BE2C (cell line): ENCODE data around the gene AMER2.

Experiments
- DNase-seq: peaks from one replicate; pipeline ENCODE4 v3.0.0-alpha.2; 2020
- H3K27me3 ChIP-seq: fragments of 250-450 bp; sonication (Bioruptor Pico); 2 replicates; pipeline ENCODE4 v1.5.1; 2020; ENCODE audit warnings: mild to moderate bottlenecking
- H3K36me3 ChIP-seq: fragments of 250-450 bp; sonication (Bioruptor Pico); 2 replicates; pipeline ENCODE4 v1.5.1; 2020; ENCODE audit warnings: mild to moderate bottlenecking
- H3K4me1 ChIP-seq: fragments of 250-450 bp; sonication (Bioruptor Pico); 2 replicates; pipeline ENCODE4 v1.5.1; 2020
- H3K4me3 ChIP-seq: 2 replicates; pipeline ENCODE4 v1.5.1; 2011; ENCODE audit warnings: low read depth, low read length
- H3K9me3 ChIP-seq: fragments of 250-450 bp; sonication (Bioruptor Pico); 2 replicates; pipeline ENCODE4 v1.5.1; 2020
- CTCF ChIP-seq: IDR thresholded peaks from 2 replicates; pipeline ENCODE4 v1.5.1; 2012; ENCODE audit warnings: mild to moderate bottlenecking, low read depth, low read length

Gene AMER2

GRCh38 chr13:25157681-25158080 lies 14.4 kb downstream of the AMER2 start:
- no peak for DNase-seq
- no peaks in the 10 kb centered on the region for H3K4me1 ChIP-seq
- H3K36me3 ChIP-seq = no peaks in the 10 kb centered on the region
- no peak for TF ChIP-seq CTCF
- no peaks in the 10 kb centered on the region for H3K9me3 ChIP-seq
- H3K27me3 ChIP-seq = peaks cover 1% of the 10 kb centered on the region; the same call in 1 of the 2 replicates
- no peak overlapping the region for H3K4me3 ChIP-seq

- Histone ChIP-seq H3K4me3 (no peak overlapping the region), H3K27me3 (peaks cover 5% of the 10 kb centered on the region; the same call in 1 of the 2 replicates), H3K4me1 (no peaks in the 10 kb centered on the region), H3K9me3 (no peaks in the 10 kb centered on the region), H3K36me3 (no peaks in the 10 kb centered on the region)
- DNase-seq = no peak
- TF ChIP-seq CTCF = no peak
Observed at GRCh38 chr13:25153736-25154135, 18.4 kb downstream of the AMER2 start.

- DNase-seq = no peak
- H3K36me3 ChIP-seq = no peaks in the 10 kb centered on the region
- no peak overlapping the region for H3K4me3 ChIP-seq
- peaks cover 5% of the 10 kb centered on the region; the same call in 1 of the 2 replicates for H3K27me3 ChIP-seq
- TF ChIP-seq CTCF = no peak
- no peaks in the 10 kb centered on the region for H3K4me1 ChIP-seq
- no peaks in the 10 kb centered on the region for H3K9me3 ChIP-seq
Observed at GRCh38 chr13:25151626-25152195, 20.4 kb downstream of the AMER2 start.

GRCh38 chr13:25149711-25150110 lies 22.4 kb downstream of the AMER2 start:
- H3K4me1 ChIP-seq = no peaks in the 10 kb centered on the region
- H3K27me3 ChIP-seq = peaks cover 5% of the 10 kb centered on the region; the same call in 1 of the 2 replicates
- H3K4me3 ChIP-seq = no peak overlapping the region
- no peak for TF ChIP-seq CTCF
- DNase-seq = no peak
- H3K36me3 ChIP-seq = no peaks in the 10 kb centered on the region
- no peaks in the 10 kb centered on the region for H3K9me3 ChIP-seq

GRCh38 chr13:25148402-25148771 lies 23.7 kb downstream of the AMER2 start:
- no peak for TF ChIP-seq CTCF
- no peak for DNase-seq
- Histone ChIP-seq H3K4me3 (no peak overlapping the region), H3K4me1 (no peaks in the 10 kb centered on the region), H3K9me3 (no peaks in the 10 kb centered on the region), H3K36me3 (no peaks in the 10 kb centered on the region), H3K27me3 (peaks cover 5% of the 10 kb centered on the region; the same call in 1 of the 2 replicates)

- H3K27me3 ChIP-seq = peaks cover 5% of the 10 kb centered on the region; the same call in 1 of the 2 replicates
- no peak overlapping the region for H3K4me3 ChIP-seq
- TF ChIP-seq CTCF = no peak
- H3K36me3 ChIP-seq = no peaks in the 10 kb centered on the region
- no peaks in the 10 kb centered on the region for H3K9me3 ChIP-seq
- no peak for DNase-seq
- no peaks in the 10 kb centered on the region for H3K4me1 ChIP-seq
Observed at GRCh38 chr13:25147638-25148401, 24.3 kb downstream of the AMER2 start.
